Cardiac muscle cell (in vitro differentiated cells and primary cell): ENCODE measurements around the gene ACVR1. TPM values are rescaled to one million over a fixed set of nuclear protein-coding genes. Genes with fewer than 3 reads are reported as not detected.
A peak's percentile ranks its signal among the peaks of the same experiment; 100 is the strongest.

Experiments
- DNase-seq, 2 donors: peaks; one replicate each; pipeline versions ENCODE4 v3.0.0 to v3.0.0-alpha.2; 2010 to 2017; ENCODE audit warnings: low read depth in 1 of 2, low spot score in 1 of 2
- H3K27ac ChIP-seq: fragments of 200-600 bp; sonication (generic); 2 replicates; pipeline ENCODE4 v1.5.1; 2016
- H3K27me3 ChIP-seq: fragments of 200-600 bp; sonication (generic); 2 replicates; pipeline ENCODE4 v1.6.0; 2016; ENCODE audit warnings: control low read depth
- H3K36me3 ChIP-seq: fragments of 200-600 bp; sonication (generic); 2 replicates; pipeline ENCODE4 v1.5.1; 2016; ENCODE audit warnings: control low read depth
- H3K4me1 ChIP-seq: fragments of 200-600 bp; sonication (generic); 2 replicates; pipeline ENCODE4 v1.8.1; 2017; ENCODE audit warnings: low read depth, mild to moderate bottlenecking, mixed run types
- H3K4me3 ChIP-seq: fragments of 200-600 bp; sonication (generic); 2 replicates; pipeline ENCODE4 v1.5.1; 2016; ENCODE audit warnings: mild to moderate bottlenecking
- H3K9me3 ChIP-seq: fragments of 200-600 bp; sonication (generic); 2 replicates; pipeline ENCODE4 v1.5.1; 2017; ENCODE audit warnings: low read depth, mild to moderate bottlenecking, control low read depth
- CTCF ChIP-seq: IDR thresholded peaks from 2 replicates; pipeline ENCODE4 v1.5.1; 2012; ENCODE audit warnings: low read depth, mild to moderate bottlenecking, low read length
- polyA plus RNA-seq: library from polyadenylated mRNA; unstranded; fragments of >200 nt; fragmentation: Nextera tagmentation; extraction: Ambion mirVana; gene quantifications from 2 replicates; pipeline ENCODE4 v1.2.1, GENCODE V29; 2016
- total RNA-seq: library from RNA; depleted of rRNA; stranded (reverse); fragments of >200 nt; gene quantifications from 2 replicates; pipeline ENCODE4 v1.2.3, GENCODE V29; 2016

The ACVR1 gene
- total and polyA plus RNA-seq, 2 experiments from 2014 or later, result 7.5 to 12.9 TPM

GRCh38 chr2:157874348-157874747 lies 1.8 kb downstream of the ACVR1 start:
- no peak overlapping the region for H3K27ac ChIP-seq
- H3K9me3 ChIP-seq, result no peaks in the 10 kb centered on the region
- H3K36me3 ChIP-seq, result no peaks in the 10 kb centered on the region
- DNase-seq, result peak; percentile 10 to 27
- no peak for TF ChIP-seq CTCF
- peaks cover 3% of the 10 kb centered on the region for H3K27me3 ChIP-seq
- H3K4me1 ChIP-seq, result peaks cover 18% of the 10 kb centered on the region
- H3K4me3 ChIP-seq, result peak overlapping the region; percentile 99

GRCh38 chr2:157872791-157873190 lies 3.3 kb downstream of the ACVR1 start:
- no peak for DNase-seq
- Histone ChIP-seq H3K4me1 (peaks cover 18% of the 10 kb centered on the region), H3K27me3 (peaks cover 2% of the 10 kb centered on the region), H3K27ac (no peak overlapping the region), H3K36me3 (no peaks in the 10 kb centered on the region), H3K9me3 (no peaks in the 10 kb centered on the region), H3K4me3 (no peak overlapping the region)
- TF ChIP-seq CTCF, result no peak

- no peak for TF ChIP-seq CTCF
- peaks cover 18% of the 10 kb centered on the region for H3K4me1 ChIP-seq
- no peaks in the 10 kb centered on the region for H3K36me3 ChIP-seq
- no peak overlapping the region for H3K27ac ChIP-seq
- H3K27me3 ChIP-seq, result no peaks in the 10 kb centered on the region
- no peak overlapping the region for H3K4me3 ChIP-seq
- no peaks in the 10 kb centered on the region for H3K9me3 ChIP-seq
- DNase-seq, result no peak
Observed at GRCh38 chr2:157871415-157871814, 4.7 kb downstream of the ACVR1 start.

GRCh38 chr2:157868993-157869392 lies 7.1 kb downstream of the ACVR1 start:
- H3K36me3 ChIP-seq, result no peaks in the 10 kb centered on the region
- peaks cover 12% of the 10 kb centered on the region for H3K4me1 ChIP-seq
- H3K4me3 ChIP-seq, result no peak overlapping the region
- no peak for DNase-seq
- no peak for TF ChIP-seq CTCF
- H3K27me3 ChIP-seq, result no peaks in the 10 kb centered on the region
- no peaks in the 10 kb centered on the region for H3K9me3 ChIP-seq
- no peak overlapping the region for H3K27ac ChIP-seq

GRCh38 chr2:157867703-157868102 lies 8.4 kb downstream of the ACVR1 start:
- DNase-seq, result no peak
- no peaks in the 10 kb centered on the region for H3K27me3 ChIP-seq

More at GRCh38 chr2:157867703-157868102, 8.4 kb downstream of the ACVR1 start:
- no peaks in the 10 kb centered on the region for H3K36me3 ChIP-seq
- H3K27ac ChIP-seq, result no peak overlapping the region
- H3K9me3 ChIP-seq, result no peaks in the 10 kb centered on the region
- H3K4me3 ChIP-seq, result no peak overlapping the region
- peaks cover 4% of the 10 kb centered on the region for H3K4me1 ChIP-seq
- no peak for TF ChIP-seq CTCF
